ENCODE results near the gene AGBL1.

- no peak for TF ChIP-seq CTCF (IDR thresholded peaks at IDR 0.05)
- TF ChIP-seq POLR2A (IDR thresholded peaks at IDR 0.05): no peak
Observed at GRCh38 chr15:86384186-86384585, 304.5 kb downstream of the AGBL1 start.

Measured in right lobe of liver (tissue), 4 donors.